Raji (cell line): ENCODE data around the gene BTBD18.
A peak's percentile ranks its signal among the peaks of the same experiment; 100 is the strongest.

ENCODE experiments used
- POLR2A ChIP-seq: IDR thresholded peaks from 2 replicates; pipeline ENCODE4 v1.6.1; 2011; ENCODE audit warnings: low read depth, low read length, control low read depth; ENCODE audit not compliant: insufficient read depth

BTBD18 gene

DNA sequence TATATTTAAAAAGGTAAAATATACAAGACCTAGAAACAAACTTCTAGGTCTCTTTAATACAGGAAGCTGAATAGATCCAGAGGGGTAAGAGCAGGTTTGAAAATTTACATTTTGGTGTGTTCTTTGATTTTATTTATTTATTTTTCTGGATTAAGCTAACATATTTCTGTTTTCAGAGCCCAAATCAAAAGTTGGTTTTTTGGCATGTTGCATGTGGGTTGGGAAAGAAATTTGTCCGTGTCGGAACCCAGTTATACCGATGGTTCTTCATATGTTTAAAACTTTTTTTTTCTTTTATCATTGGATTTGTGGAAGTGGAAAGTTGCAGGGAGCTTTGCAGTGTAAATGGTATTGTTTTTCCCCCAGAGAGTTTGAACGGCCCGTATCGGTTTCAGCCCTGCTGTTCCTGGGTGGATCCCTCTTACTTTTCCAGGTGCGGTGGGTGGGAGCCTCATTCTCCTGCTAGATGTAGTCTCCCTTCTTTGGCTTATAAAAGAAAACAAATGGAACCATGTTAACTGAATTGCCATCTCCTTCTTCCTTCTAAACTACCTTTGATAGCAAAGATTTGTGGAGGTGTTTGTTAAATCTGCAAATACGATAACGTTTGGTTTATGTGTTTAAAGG lies 10.7 kb upstream of the BTBD18 start:
- TF ChIP-seq POLR2A = no peak

DNA sequence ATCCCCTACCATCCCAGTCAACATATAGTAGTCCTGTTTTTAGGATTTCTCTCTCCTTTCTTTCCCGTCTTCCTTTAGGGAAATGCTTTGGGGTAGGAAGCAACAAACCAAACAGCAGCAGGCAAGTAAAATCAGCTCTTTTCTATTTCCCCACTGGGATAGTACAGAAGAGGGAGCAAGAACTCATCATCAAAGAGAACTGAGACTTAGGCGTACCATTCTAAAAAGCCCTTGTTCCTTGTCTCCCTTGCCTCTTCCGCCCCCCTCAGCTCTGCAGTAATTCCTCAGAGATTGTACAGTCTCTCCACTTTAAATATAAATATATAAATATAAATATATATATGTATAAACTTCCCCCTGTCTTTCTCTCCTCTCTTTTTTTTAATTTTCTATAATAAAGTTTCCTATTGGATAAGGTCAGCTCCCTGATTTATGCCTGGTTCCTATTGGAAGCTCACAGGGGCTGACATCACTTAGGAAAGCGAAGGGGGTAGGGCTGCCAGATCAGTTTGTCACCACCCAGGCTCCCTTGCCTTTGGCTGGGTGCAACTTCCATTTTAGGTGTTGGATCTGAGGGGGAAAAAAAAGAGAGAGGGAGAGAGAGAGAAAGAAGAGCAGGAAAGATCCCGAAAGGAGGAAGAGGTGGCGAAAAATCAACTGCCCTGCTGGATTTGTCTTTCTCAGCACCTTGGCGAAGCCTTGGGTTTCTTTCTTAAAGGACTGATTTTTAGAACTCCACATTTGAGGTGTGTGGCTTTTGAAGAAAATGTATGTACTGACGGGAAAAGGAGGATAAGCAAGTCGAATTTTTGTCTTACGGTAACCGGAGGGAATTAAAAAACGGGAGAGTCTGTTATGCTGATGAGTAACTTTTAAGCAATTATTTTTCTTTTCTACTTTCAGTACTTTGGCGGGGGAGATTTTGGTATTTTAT lies 9.9 kb upstream of the BTBD18 start, which contains the start of gene CTNND1:
TSS of gene CTNND1 (plus strand) at position 502 of the 934 bp plus-strand sequence. CDS start 29,677 bp downstream, outside the sequence.
- no peak for TF ChIP-seq POLR2A

DNA sequence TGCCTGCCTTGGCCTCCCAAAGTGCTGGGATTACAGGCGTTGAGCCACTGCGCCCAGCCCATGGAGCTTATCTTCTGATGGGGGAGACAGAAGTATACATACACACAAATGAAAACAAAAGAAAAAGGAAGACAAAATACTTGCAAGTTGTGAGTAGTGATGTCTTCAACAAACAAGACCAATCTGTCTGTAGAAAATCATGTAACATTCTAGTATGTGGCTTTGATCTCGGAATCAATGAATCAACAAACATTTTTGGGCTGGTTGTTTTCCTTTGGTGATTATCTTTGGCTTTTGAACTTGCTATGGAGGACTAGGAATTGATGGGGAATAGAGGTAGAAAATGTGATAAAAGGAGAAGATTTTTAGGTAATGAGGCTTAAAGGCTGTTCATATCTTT lies 6.6 kb upstream of the BTBD18 start:
- no peak for TF ChIP-seq POLR2A

DNA sequence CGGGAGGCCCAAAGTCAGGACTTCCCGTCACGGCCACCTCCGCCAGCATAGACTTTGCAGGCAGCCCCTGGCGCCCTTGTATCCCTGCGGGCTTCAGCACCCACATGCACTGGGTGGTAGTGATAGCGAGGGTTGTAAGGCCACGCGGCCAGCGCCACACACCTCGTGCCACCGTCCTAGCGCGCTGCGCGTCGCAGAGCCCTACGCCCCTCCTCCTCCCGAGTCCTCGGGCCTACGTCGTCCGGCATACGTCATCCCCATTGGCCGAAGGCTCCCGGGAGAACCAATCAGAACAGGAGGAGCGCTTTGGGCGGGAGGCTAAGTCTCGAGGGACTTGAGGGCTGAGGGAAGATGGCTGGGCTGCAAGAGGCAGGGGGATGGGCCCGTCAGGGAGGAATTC lies 1.3 kb upstream of the BTBD18 start:
- no peak for TF ChIP-seq POLR2A

DNA sequence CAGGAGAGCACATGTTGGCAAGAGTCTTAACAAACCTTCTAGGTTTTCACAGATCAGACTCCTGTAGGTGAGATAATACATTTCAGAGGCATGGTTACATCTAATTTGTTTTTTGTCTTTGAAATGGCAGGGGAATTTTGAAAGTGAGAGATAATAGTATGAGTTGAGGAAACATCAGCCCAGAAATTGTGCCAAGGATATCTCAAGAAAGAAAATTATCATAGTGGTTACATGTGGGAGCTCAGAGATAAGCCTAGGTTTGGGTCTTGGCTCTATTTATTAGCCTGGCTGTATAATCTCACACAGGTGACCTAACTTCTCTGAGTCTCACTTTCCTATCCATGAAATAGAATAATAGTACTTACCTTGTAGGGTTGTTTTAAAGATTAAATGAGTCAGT lies 443 bp downstream of the BTBD18 start:
- no peak for TF ChIP-seq POLR2A

DNA sequence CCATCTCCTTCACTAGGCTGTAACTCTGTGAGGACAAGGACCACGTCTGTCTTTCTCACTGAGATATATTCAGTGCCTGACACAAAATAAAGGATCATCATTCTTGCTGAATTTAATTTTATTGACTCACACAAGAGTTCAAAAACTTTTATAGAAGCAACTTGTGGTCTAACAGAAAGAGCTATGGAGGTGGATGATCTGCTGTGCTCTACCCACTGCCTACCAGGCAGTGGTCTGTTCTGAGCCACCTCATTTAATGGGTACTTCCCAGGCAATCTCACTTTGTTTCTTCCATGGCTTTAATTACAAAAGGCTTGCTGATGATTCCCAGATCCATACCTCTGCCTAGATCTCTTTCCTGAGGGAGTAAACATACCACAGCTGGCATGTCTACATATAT lies 4.7 kb downstream of the BTBD18 start:
- no peak for TF ChIP-seq POLR2A

DNA sequence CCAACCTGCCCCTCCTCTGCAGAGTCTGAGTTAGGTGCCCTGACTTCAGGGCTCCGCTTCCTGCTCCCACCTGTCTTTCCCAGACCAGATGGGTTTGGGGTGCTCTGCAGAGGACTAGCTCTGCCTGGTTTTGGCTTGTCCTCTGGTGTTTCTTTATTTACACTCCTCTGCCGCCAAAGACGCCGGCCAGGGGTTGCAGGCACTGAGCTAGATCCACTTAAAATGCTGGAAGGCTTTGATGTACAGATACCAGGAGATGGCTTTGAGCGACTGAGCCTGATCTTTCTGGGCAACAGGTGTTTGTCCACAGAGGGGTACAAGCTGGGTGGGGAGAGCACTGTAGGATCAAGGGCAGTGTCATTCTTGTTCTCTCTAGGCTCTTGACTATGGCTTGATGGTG lies 6.4 kb downstream of the BTBD18 start:
- no peak for TF ChIP-seq POLR2A

DNA sequence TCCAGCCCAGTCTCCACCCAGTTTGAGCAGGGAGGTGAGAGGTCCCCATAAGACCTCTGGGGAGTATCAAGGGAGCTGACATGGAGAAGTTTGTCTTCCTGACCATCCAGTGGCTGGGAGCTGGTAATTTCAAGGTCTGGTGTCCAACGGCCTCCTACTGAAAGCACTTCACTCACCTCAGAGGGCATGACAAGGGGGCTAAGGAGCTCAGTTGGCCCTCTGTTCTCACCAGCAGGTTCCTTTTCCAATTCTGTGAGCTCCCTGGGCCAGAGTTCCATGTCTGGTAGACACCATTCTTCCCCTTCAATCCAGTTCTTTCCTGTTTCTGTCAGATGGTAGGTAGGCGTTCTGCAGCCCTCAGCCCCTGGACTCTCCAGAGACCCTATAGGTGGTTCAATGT lies 7.3 kb downstream of the BTBD18 start:
- TF ChIP-seq POLR2A = no peak

DNA sequence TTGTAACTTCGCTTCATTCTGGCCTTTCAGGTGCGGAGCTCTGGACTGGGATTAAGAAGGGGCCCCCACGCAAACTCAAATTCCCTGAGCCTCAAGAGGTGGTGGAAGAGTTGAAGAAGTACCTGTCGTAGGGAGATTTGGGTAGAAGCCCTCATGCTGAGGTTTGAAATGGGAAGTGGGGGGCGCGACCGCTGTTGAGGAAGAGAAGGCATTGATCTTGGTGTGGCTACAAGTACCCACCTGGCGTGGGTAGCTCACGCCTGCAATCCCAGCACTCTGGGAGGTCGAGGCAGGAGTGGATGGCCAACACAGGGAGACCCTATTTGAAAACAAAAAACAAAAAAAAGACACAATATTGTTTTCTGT lies 9.5 kb downstream of the BTBD18 start:
- no peak for TF ChIP-seq POLR2A

DNA sequence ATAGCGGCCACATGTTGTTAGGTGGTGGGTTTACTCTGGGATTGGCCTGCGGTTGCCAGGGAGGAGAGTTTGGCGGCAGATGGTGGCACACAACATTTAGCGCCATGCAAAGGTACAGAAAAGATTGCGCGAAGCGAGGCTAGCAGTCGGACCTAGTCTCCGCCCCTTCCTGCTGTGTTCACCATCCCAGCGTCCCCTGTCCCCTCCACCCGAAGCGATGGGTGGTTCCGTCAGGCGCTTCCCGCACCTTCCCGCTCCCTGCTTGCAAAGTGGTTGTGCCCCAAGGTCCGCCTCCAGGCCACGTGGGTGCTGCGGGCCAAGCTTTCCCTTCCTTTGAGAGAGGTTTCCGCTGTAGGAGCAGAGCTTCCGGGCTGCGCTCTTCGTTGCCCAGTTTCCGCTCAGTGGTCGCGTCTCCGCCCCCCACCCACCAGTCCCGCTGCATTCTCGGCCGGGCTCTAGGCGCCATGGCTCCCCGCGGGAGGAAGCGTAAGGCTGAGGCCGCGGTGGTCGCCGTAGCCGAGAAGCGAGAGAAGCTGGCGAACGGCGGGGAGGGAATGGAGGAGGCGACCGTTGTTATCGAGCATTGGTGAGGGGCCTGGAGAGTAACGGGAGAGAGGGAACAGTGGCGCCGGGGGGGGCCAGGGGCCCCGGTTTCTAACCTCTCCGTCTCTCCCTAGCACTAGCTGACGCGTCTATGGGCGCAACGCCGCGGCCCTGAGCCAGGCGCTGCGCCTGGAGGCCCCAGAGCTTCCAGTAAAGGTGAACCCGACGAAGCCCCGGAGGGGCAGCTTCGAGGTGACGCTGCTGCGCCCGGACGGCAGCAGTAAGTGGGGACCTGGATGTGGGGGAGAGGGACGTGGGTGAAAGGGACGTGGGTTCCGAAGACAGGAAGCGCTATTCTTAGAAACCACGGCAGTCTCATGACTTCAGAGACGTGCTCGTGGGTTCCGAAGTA lies 10.2 kb downstream of the BTBD18 start, which contains the start of gene SELENOH:
TSS of gene SELENOH (plus strand) at position 360 of the 955 bp plus-strand sequence. CDS start at position 465, 105 bp downstream.
- TF ChIP-seq POLR2A = peak; percentile 72

DNA sequence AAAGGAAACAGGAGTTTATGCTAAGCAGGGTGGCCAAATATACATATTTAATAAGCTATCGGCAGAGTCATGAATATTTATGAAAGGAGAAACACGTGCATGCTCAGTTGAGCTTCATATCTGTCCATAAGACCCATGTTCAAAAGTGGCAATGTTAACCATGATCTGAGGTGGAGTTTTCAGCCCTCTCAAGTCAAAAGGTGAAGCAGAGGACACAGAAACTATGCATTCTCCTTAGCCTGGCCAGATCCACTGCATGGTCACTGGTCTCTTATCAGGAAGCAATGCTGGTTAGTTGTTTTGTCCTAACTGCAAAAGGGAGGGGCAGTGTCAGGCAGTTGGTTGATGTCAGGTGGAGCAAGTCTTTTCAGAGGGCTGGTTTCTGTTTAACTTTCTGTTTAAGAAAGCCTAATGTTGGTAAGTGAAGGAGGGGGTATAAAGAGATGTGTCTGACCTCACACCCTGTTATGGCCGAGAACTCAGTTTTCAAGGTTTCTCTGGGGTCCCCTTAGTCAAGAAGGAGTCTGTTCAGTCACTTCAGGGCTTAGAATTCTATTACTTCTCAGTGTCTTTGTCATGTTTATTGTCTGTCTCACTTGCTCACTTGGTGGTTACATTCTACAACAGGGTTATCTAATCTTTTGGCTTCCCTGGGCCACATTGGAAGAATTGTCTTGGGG lies 15.9 kb downstream of the BTBD18 start:
- no peak for TF ChIP-seq POLR2A

DNA sequence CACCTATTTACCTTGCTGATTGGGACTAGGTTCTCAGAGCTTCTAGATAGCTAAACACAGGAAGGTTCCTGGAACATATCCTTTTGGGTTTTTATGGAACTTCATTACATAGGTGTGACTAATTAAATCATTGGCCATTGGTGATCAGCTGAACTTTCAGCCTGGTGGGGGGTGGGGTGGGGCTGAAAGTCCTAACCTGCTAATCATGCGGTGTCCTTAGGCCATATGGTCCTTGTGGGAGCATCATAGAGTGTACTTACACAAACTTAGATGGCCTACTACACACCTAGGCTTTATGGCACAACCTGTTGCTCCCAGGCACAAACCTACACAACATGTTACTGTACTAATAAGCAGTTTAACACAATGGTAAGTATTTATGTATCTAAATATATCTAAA lies 19.0 kb downstream of the BTBD18 start:
- no peak for TF ChIP-seq POLR2A

DNA sequence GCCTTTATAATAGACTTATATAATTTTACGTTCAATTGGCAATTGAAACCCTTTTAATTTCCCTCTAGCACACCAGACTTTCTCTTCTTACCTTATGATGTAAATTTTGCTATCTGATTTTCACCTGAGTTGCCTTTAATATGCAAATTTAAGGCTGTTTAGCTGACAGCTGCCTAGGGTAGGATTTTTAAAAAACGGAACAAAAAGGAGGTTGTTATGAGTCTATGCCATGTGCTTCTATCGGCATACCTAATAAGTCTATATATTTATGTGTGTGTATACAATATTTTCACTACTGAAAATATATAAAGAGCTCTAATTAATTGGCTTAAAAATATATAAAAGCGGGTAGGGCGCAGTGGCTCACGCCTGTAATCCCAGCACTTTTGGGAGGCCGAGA lies 22.1 kb downstream of the BTBD18 start:
- no peak for TF ChIP-seq POLR2A

DNA sequence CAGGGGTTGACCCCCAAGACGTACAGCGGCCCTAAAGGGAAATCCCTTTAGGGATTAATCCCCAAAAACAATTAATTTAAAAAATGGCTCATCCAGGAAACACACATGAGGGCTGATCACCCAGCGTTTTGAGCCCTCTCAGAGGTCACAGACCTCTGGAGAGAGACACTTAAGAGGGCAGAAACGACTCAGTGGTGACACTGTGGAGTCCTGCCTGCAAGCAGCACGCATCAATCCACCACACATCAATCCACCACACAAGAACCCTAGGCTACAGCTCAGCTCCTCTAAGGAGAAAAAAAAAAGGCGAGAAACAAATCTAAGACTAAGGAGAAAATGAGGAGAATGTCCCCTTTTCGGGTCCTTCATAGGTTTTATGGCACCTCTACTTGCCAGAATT lies 22.8 kb downstream of the BTBD18 start:
- no peak for TF ChIP-seq POLR2A
